ENCODE results near the gene ATP8B2. TPM values are rescaled to one million over a fixed set of nuclear protein-coding genes. Genes with fewer than 3 reads are reported as not detected.
"Not testable (repeated sequence)": the region's sequence is repeated elsewhere in the genome, so short reads cannot be mapped to it uniquely, and the experiment has no call there.

ATP8B2 gene
- total RNA-seq, 1 experiment from 2014 or later, result 36.3 TPM

DNA sequence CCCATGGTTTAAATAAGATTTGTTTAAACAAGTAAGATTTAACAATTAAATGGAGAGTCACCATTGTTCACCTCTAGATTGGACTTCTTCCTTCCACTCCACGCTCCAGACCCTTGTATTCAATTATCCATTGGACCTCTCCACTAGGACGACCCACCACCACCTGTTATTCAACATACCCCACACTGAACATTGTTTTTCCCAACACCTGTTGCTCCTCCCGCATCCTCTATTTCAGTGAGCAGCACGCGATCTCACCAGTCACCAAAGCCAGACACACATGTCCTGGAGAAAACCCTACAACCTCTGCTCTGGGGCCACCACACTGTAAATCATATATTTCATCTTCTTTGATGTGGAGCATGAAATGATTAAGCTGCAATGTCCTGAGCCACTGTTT lies 28.6 kb downstream of the ATP8B2 start:
- TF ChIP-seq, protein P1, sequence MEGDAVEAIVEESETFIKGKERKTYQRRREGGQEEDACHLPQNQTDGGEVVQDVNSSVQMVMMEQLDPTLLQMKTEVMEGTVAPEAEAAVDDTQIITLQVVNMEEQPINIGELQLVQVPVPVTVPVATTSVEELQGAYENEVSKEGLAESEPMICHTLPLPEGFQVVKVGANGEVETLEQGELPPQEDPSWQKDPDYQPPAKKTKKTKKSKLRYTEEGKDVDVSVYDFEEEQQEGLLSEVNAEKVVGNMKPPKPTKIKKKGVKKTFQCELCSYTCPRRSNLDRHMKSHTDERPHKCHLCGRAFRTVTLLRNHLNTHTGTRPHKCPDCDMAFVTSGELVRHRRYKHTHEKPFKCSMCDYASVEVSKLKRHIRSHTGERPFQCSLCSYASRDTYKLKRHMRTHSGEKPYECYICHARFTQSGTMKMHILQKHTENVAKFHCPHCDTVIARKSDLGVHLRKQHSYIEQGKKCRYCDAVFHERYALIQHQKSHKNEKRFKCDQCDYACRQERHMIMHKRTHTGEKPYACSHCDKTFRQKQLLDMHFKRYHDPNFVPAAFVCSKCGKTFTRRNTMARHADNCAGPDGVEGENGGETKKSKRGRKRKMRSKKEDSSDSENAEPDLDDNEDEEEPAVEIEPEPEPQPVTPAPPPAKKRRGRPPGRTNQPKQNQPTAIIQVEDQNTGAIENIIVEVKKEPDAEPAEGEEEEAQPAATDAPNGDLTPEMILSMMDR (conservative IDR thresholded peaks at IDR 0.05; ENCODE audit: low read depth, low read length), result no peak
- no peak for TF ChIP-seq EZH2 (IDR thresholded peaks at IDR 0.05; ENCODE audit: low read length, unreplicated experiment)
- no peak for TF ChIP-seq EZH2phosphoT487 (IDR thresholded peaks at IDR 0.05; ENCODE audit: borderline replicate concordance, low read length)
- Histone ChIP-seq H3K9me2 (replicated peaks; ENCODE audit: low read length) (no peaks in the 10 kb centered on the region), H3F3A (ENCODE audit: low read length, unreplicated experiment) (no peaks in the 10 kb centered on the region), H3K36me3 (ENCODE audit: low read depth, low read length) (no peaks in the 10 kb centered on the region), H3K27me3 (ENCODE audit: low read length) (no peaks in the 10 kb centered on the region), H3K79me2 (ENCODE audit: low read length) (no peaks in the 10 kb centered on the region), H2AFZ (ENCODE audit: low read length) (no peak overlapping the region), H4K20me1 (ENCODE audit: low read length) (no peaks in the 10 kb centered on the region), H3K4me3 (ENCODE audit: low read length) (no peak overlapping the region), H3K4me2 (ENCODE audit: low read length) (no peak overlapping the region), H3K9me3 (ENCODE audit: low read length) (no peaks in the 10 kb centered on the region), H3K27ac (ENCODE audit: low read length) (no peak overlapping the region), H3K9ac (ENCODE audit: low read length) (no peak overlapping the region), H3K4me1 (ENCODE audit: insufficient read depth, low read length) (peaks cover 18% of the 10 kb centered on the region; the same call in 1 of the 2 replicates)
- BruUV-seq (replicated peaks), result no TSS peak
- ChIA-PET POLR2A (ENCODE audit: unreplicated experiment) (no interaction called here), CTCF (interaction anchor here (0.6 kb wide), 1 partner anchor 731 kb away, joined by 3 read pairs; no protein-coding TSS in a partner anchor)
- ATAC-seq (no peak), DNase-seq (no peak)
- intact Hi-C loops (cut with micrococcal nuclease), result loop anchor here (2.0 kb wide), 1 partner anchor 125 kb away; no protein-coding TSS in a partner anchor

DNA sequence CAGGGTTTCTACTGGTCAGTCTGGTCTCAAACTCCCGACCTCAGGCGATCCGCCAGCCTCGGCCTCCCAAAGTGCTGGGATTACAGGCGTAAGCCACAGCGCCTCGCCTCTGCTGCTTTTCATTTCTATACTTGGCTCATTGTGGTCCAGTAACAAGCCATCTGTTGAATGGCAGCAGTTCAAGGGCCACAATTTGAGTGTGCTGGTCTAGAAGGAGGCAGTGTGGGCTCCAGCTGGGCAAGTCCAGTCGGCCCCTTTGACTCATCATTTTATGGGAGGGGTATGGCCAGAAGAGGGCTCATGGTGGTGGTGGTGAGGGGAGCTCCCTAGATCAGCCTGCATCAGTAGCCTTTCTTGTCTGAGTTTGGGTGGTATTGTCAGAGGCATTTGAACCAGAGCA lies 33.2 kb downstream of the ATP8B2 start:
- H3K4me1 ChIP-seq (ENCODE audit: insufficient read depth, low read length), result peaks cover 4% of the 10 kb centered on the region; the same call in 1 of the 2 replicates
- intact Hi-C loops (cut with micrococcal nuclease), result no loop called here
- H3K79me2 ChIP-seq (ENCODE audit: low read length), result no peaks in the 10 kb centered on the region
- H3K36me3 ChIP-seq (ENCODE audit: low read depth, low read length), result no peaks in the 10 kb centered on the region
- H4K20me1 ChIP-seq (ENCODE audit: low read length), result no peaks in the 10 kb centered on the region
- H3K9me2 ChIP-seq (replicated peaks; ENCODE audit: low read length), result no peaks in the 10 kb centered on the region
- no peak overlapping the region for H3K27ac ChIP-seq (ENCODE audit: low read length)
- H3F3A ChIP-seq (ENCODE audit: low read length, unreplicated experiment), result no peaks in the 10 kb centered on the region
- ChIA-PET POLR2A (ENCODE audit: unreplicated experiment) (no interaction called here), CTCF (no interaction called here)
- no peaks in the 10 kb centered on the region for H3K27me3 ChIP-seq (ENCODE audit: low read length)
- TF ChIP-seq EZH2phosphoT487 (IDR thresholded peaks at IDR 0.05; ENCODE audit: borderline replicate concordance, low read length), result no peak
- TF ChIP-seq, protein P1 (conservative IDR thresholded peaks at IDR 0.05; ENCODE audit: low read depth, low read length), result no peak
- no peak for TF ChIP-seq EZH2 (IDR thresholded peaks at IDR 0.05; ENCODE audit: low read length, unreplicated experiment)
- H3K9ac ChIP-seq (ENCODE audit: low read length), result no peak overlapping the region
- H3K4me3 ChIP-seq (ENCODE audit: low read length), result no peak overlapping the region
- DNase-seq (no peak), ATAC-seq (no peak)
- H3K4me2 ChIP-seq (ENCODE audit: low read length), result no peak overlapping the region
- no peak overlapping the region for H2AFZ ChIP-seq (ENCODE audit: low read length)
- H3K9me3 ChIP-seq (ENCODE audit: low read length), result no peaks in the 10 kb centered on the region
- no TSS peak for BruUV-seq (replicated peaks)

DNA sequence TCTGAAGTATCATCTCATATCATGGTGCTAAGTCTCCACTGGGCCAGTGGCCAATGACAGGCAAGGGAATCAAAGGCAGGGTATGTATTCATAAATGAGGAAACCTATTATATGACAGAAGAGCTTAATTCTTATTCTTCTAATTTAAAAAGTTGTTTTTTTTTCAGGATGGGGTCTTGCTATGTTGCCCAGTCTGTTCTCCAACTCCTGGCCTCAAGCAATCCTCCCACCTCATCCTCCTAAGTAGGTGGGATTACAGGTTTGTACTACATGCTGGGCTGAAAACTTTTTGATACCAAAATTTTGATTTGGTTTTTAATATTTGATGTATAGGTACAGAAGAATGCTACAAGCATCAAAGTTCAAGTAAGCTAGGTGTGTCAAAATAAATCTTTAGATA lies 35.0 kb downstream of the ATP8B2 start:
- no peak overlapping the region for H3K4me3 ChIP-seq (ENCODE audit: low read length)
- H3K9me2 ChIP-seq (replicated peaks; ENCODE audit: low read length), result no peaks in the 10 kb centered on the region
- ChIA-PET CTCF (no interaction called here), POLR2A (ENCODE audit: unreplicated experiment) (no interaction called here)
- no peak overlapping the region for H3K27ac ChIP-seq (ENCODE audit: low read length)
- no peaks in the 10 kb centered on the region for H3K27me3 ChIP-seq (ENCODE audit: low read length)
- H3K4me1 ChIP-seq (ENCODE audit: insufficient read depth, low read length), result no peaks in the 10 kb centered on the region
- H2AFZ ChIP-seq (ENCODE audit: low read length), result no peak overlapping the region
- H3F3A ChIP-seq (ENCODE audit: low read length, unreplicated experiment), result no peaks in the 10 kb centered on the region
- no peak overlapping the region for H3K9ac ChIP-seq (ENCODE audit: low read length)
- H3K36me3 ChIP-seq (ENCODE audit: low read depth, low read length), result no peaks in the 10 kb centered on the region
- BruUV-seq (replicated peaks), result no TSS peak
- ATAC-seq (no peak), DNase-seq (no peak)
- TF ChIP-seq EZH2 (IDR thresholded peaks at IDR 0.05; ENCODE audit: low read length, unreplicated experiment), result no peak
- no peak for TF ChIP-seq EZH2phosphoT487 (IDR thresholded peaks at IDR 0.05; ENCODE audit: borderline replicate concordance, low read length)
- TF ChIP-seq, protein P1 (conservative IDR thresholded peaks at IDR 0.05; ENCODE audit: low read depth, low read length), result no peak
- H3K79me2 ChIP-seq (ENCODE audit: low read length), result no peaks in the 10 kb centered on the region
- no peaks in the 10 kb centered on the region for H4K20me1 ChIP-seq (ENCODE audit: low read length)
- no peaks in the 10 kb centered on the region for H3K9me3 ChIP-seq (ENCODE audit: low read length)
- intact Hi-C loops (cut with micrococcal nuclease), result no loop called here
- no peak overlapping the region for H3K4me2 ChIP-seq (ENCODE audit: low read length)

DNA sequence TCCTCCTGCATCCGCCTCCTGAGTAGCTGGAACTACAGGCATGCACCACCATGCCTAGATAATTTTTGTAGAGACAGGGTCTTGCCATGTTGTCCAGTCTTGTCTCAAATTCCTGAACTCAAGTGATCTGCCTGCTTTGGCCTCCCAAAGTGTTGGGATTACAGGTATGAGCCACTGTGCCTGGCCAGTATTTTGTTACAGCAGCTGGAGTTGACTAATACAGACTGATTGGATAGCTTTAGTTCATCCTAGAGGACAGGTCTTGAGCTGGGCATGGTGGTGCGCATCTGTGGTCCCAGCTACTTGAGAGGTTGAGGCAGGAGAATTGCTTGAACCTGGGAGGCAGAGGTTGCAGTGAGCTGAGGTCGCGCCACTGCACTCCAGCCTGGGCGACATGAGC lies 35.6 kb downstream of the ATP8B2 start:
- H3K9me2 ChIP-seq (replicated peaks; ENCODE audit: low read length); H3K4me2 ChIP-seq (ENCODE audit: low read length); H3K27me3 ChIP-seq (ENCODE audit: low read length); H3K4me1 ChIP-seq (ENCODE audit: insufficient read depth, low read length); H3F3A ChIP-seq (ENCODE audit: low read length, unreplicated experiment); H4K20me1 ChIP-seq (ENCODE audit: low read length); H2AFZ ChIP-seq (ENCODE audit: low read length); BruUV-seq (replicated peaks); H3K4me3 ChIP-seq (ENCODE audit: low read length); ATAC-seq; H3K36me3 ChIP-seq (ENCODE audit: low read depth, low read length); H3K9ac ChIP-seq (ENCODE audit: low read length); intact Hi-C loops (cut with micrococcal nuclease); DNase-seq; H3K9me3 ChIP-seq (ENCODE audit: low read length); H3K79me2 ChIP-seq (ENCODE audit: low read length); H3K27ac ChIP-seq (ENCODE audit: low read length): not testable (repeated sequence)
- POLR2A ChIA-PET (ENCODE audit: unreplicated experiment), result interaction anchor here (0.6 kb wide), 1 partner anchor 27 kb away, joined by 3 read pairs; no protein-coding TSS in a partner anchor
- CTCF ChIA-PET, result interaction anchor here (0.7 kb wide), 1 partner anchor 535 kb away, joined by 5 read pairs; no protein-coding TSS in a partner anchor
